SJCRH30 (cell line): Measurements from ENCODE around the gene TMEM11. TPM values are rescaled to one million over a fixed set of nuclear protein-coding genes. Genes with fewer than 3 reads are reported as not detected.

Source experiments
- DNase-seq, 2 experiments: peaks; one replicate each; pipeline ENCODE4 v3.0.0-alpha.2; 2015 to 2020
- H3K27ac ChIP-seq: fragments of 250-450 bp; sonication (Bioruptor Pico); 2 replicates; pipeline ENCODE4 v1.5.1; 2020; ENCODE audit warnings: mild to moderate bottlenecking, moderate library complexity
- H3K27me3 ChIP-seq: fragments of 250-450 bp; sonication (Bioruptor Pico); 2 replicates; pipeline ENCODE4 v1.5.1; 2020; ENCODE audit warnings: mild to moderate bottlenecking, moderate library complexity
- H3K36me3 ChIP-seq: fragments of 250-450 bp; sonication (Bioruptor Pico); 2 replicates; pipeline ENCODE4 v1.5.1; 2020; ENCODE audit warnings: mild to moderate bottlenecking, moderate library complexity
- H3K4me1 ChIP-seq: fragments of 250-450 bp; sonication (Bioruptor Pico); 2 replicates; pipeline ENCODE4 v1.5.1; 2020; ENCODE audit warnings: mild to moderate bottlenecking, moderate library complexity
- H3K4me3 ChIP-seq: fragments of 250-450 bp; sonication (Bioruptor Pico); 2 replicates; pipeline ENCODE4 v1.5.1; 2020; ENCODE audit warnings: mild to moderate bottlenecking, moderate library complexity
- H3K9me3 ChIP-seq: fragments of 250-450 bp; sonication (Bioruptor Pico); replicated peaks from 2 replicates; pipeline ENCODE4 v1.5.1; 2020; ENCODE audit warnings: mild to moderate bottlenecking, moderate library complexity
- total RNA-seq: library from RNA; depleted of rRNA; stranded (reverse); fragments of >200 nt; shearing (Covaris generic); gene quantifications from 2 replicates; pipeline ENCODE4 v1.2.3, GENCODE V29; 2014

Gene TMEM11
- total RNA-seq, 1 experiment from 2014 or later: 86.1 TPM

DNA sequence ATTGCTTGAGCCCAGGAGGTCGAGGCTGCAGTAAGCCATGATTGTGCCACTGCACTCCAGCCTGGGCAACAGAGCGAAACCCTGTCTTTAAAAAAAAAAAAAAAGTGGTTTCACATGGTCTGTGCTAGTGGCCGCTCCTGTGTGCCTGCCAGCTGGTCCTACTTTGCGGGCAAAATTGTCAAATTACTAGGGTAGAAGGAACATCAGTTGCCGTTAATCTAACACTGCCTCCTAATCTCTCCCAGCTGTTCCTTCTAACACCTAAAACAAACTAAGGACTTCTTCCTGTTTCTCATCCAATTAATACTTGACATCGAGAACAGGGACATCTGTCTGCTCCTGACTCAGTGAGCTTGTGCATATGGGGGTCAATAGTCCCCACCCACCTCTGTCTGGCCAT is 23.9 kb downstream of the TMEM11 start:
- H3K4me3 ChIP-seq: no peak overlapping the region
- peak; percentile 58 to 79 for DNase-seq
- no peaks in the 10 kb centered on the region for H3K9me3 ChIP-seq
- H3K4me1 ChIP-seq: peaks cover 45% of the 10 kb centered on the region
- H3K36me3 ChIP-seq: peaks cover 3% of the 10 kb centered on the region; the same call in 1 of the 2 replicates
- H3K27me3 ChIP-seq: no peaks in the 10 kb centered on the region
- H3K27ac ChIP-seq: no peak overlapping the region

DNA sequence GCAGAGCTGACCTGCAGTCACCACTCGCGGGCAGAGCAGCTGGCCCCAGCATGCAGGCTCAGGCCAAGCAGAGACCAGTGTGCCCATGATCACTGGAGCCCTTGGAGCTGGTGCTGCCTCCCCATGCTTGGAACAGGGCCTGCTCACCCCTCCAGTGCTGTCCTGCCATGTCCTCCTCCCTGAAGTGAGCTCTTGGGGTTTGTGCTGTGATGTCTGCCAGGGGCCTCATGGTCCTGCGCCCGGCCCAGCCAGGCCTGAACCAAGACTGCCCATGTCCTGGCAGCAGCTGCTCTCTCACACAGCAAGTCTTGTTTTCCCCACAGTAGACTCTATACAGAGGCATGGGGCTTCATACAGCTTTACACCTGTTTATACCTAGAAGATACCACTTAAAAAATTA is 24.6 kb downstream of the TMEM11 start:
- H3K27ac ChIP-seq: no peak overlapping the region
- H3K4me3 ChIP-seq: no peak overlapping the region
- peaks cover 3% of the 10 kb centered on the region; the same call in 1 of the 2 replicates for H3K36me3 ChIP-seq
- no peaks in the 10 kb centered on the region for H3K9me3 ChIP-seq
- no peak for DNase-seq
- peaks cover 40% of the 10 kb centered on the region for H3K4me1 ChIP-seq
- H3K27me3 ChIP-seq: no peaks in the 10 kb centered on the region

DNA sequence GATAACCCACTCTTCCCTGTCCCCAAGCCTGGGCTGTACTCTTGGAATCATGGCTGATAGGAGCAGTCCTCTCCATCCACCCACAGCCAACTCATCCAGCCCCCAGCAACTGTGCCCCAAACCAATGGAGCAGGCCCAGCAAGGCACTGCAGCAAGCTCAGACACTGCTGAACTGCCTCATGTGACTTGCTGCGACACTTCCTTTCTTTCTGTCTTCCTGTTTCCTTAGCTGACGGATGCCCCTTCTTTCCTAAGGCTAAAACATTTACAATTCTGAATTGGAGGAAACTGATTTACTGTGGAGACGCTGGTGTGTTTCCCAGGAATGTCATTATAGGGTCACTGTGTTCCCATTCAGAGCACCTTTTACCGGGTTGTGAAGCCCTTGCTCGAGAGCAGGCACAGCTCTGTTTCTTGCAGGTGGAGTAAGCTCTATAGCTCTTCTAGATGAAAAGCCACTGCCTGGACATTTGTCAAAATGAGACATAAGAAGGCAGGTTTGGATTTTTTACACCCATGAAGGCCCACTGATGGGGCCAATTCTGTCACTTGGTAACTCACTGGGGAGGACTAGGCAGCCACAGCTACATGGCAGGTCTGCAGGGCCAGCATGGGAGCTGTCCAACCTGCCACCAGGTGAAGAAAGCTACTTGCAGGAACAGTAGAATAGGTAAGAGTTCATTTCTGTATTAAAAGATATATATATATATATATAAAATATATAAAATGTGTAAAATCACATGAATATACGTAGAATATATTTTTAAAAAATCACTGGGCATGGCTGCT is 27.4 kb downstream of the TMEM11 start:
- peaks cover 3% of the 10 kb centered on the region; the same call in 1 of the 2 replicates for H3K36me3 ChIP-seq
- no peaks in the 10 kb centered on the region for H3K27me3 ChIP-seq
- no peak overlapping the region for H3K27ac ChIP-seq
- H3K9me3 ChIP-seq: no peaks in the 10 kb centered on the region; the same call in 1 of the 2 replicates
- no peak for DNase-seq
- no peak overlapping the region for H3K4me3 ChIP-seq
- peaks cover 16% of the 10 kb centered on the region for H3K4me1 ChIP-seq

DNA sequence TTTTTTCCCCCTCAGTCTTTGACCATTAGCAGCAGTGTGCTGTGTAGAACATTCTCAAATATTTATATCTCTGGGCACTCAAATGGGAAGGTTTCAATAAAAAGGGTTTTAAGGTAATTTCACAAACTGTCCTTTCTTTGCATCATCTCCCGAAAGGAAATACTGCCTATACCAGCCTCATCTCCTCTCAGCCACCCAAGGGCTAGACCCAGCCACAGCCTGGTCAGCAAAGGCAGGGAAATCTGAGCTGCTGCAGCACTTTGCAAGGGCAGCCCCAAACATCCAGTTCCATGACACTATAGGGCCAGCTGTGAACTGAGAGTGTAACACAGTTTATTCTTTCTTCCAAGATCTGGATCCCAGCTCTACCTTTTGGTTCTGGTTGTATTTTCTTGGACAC is 28.9 kb downstream of the TMEM11 start:
- H3K9me3 ChIP-seq: no peaks in the 10 kb centered on the region; the same call in 1 of the 2 replicates
- peaks cover 4% of the 10 kb centered on the region for H3K4me1 ChIP-seq
- no peak overlapping the region for H3K4me3 ChIP-seq
- DNase-seq: no peak
- no peaks in the 10 kb centered on the region for H3K27me3 ChIP-seq
- H3K36me3 ChIP-seq: peaks cover 3% of the 10 kb centered on the region; the same call in 1 of the 2 replicates
- no peak overlapping the region for H3K27ac ChIP-seq

DNA sequence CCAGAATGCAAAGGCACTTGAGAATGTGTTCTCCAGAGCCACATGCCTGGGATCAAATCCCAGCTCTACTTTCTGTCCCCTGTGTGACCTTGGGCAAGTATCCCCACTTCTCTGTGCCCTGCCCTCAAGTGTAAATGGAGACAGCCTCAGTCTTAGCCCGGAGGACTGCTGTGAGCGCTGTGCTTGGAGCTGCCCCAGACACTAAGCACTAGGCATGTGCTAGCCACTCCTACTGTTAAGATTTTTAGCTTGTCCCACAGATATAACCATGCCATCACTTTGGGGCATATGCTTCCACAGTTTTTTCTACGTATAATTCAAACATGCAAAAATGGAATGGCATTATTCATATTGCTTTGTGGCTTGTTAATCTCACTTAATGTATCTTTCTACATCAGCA is 29.4 kb downstream of the TMEM11 start:
- Histone ChIP-seq H3K27me3 (no peaks in the 10 kb centered on the region), H3K27ac (no peak overlapping the region), H3K36me3 (peaks cover 3% of the 10 kb centered on the region; the same call in 1 of the 2 replicates), H3K4me3 (no peak overlapping the region), H3K4me1 (peaks cover 4% of the 10 kb centered on the region; the same call in 1 of the 2 replicates), H3K9me3 (no peaks in the 10 kb centered on the region; the same call in 1 of the 2 replicates)
- DNase-seq: no peak

DNA sequence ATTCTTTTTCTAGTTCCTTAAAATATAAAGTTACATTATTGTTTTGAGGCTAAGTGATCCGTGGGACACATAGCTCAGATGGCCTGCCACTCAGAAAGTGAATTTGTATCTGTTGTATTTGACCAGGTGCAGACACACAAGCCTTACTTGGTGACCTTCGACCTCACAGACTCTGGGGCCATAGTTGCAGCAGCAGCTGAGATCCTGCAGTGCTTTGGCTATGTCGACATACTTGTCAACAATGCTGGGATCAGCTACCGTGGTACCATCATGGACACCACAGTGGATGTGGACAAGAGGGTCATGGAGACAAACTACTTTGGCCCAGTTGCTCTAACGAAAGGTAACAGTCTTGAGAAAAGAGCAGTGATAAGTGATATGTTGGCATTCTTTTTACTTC is 30.5 kb downstream of the TMEM11 start:
- H3K27ac ChIP-seq: no peak overlapping the region
- DNase-seq: peak in 1 of 2 experiments; percentile 45
- H3K9me3 ChIP-seq: no peaks in the 10 kb centered on the region; the same call in 1 of the 2 replicates
- H3K36me3 ChIP-seq: peaks cover 3% of the 10 kb centered on the region; the same call in 1 of the 2 replicates
- no peak overlapping the region for H3K4me3 ChIP-seq
- no peaks in the 10 kb centered on the region for H3K27me3 ChIP-seq
- H3K4me1 ChIP-seq: peaks cover 4% of the 10 kb centered on the region; the same call in 1 of the 2 replicates

DNA sequence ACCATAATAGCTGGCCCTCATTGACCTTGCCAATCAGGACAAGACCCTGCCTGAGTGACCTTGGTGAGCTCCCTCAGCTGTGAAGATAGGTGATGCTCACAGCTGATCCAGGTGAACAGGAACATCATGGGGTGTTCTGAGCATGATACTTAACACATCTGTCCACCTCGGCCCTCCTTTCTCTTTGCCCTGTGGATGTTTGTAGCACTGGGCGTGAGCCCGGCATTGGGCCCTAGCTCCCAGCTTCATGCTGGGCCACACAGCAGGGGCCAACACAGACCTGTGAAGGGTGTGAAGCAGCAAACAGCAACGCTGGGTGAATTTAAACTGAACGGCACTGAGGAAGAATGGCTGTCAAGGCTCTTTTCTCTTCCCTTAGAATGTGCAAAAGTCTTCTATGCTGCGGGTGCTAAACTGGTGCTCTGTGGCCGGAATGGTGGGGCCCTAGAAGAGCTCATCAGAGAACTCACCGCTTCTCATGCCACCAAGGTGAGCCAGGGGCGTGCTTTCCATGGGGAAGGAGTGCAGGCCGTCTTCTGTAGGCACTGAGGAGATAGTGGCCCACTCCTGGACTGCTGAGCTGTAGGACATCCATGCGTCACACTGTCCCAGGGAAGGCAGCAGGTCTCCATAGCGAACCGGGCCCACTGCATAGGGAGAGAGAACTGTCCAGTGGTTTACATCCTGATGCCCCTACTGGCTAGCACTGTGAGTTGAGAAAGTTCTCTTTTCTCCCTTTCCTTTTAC is 35.9 kb downstream of the TMEM11 start:
- H3K4me3 ChIP-seq: no peak overlapping the region
- H3K36me3 ChIP-seq: no peaks in the 10 kb centered on the region
- DNase-seq: no peak
- H3K27ac ChIP-seq: no peak overlapping the region
- no peaks in the 10 kb centered on the region for H3K27me3 ChIP-seq
- no peaks in the 10 kb centered on the region; the same call in 1 of the 2 replicates for H3K9me3 ChIP-seq
- H3K4me1 ChIP-seq: no peaks in the 10 kb centered on the region

DNA sequence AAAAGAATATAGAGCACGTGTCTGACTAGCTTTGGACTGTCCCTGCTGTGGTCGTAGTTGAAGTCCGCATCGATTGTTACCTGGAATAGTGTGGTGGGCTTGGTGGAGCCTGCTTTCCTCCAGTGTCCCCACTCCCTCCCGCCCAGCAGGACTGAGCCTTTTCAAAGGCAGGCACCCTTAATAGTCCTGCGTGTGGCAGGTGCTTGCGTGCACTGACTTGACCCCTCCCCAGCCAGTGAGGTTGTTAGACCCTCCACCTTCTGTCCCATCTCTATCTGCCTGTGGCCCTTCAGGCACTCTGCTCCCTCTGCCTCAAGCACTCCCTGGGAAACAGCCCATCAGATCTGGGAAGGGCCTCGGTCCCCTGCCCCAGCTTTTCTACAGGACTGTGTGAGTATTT is 36.6 kb downstream of the TMEM11 start:
- Histone ChIP-seq H3K27me3 (no peaks in the 10 kb centered on the region), H3K9me3 (no peaks in the 10 kb centered on the region; the same call in 1 of the 2 replicates)

DNA sequence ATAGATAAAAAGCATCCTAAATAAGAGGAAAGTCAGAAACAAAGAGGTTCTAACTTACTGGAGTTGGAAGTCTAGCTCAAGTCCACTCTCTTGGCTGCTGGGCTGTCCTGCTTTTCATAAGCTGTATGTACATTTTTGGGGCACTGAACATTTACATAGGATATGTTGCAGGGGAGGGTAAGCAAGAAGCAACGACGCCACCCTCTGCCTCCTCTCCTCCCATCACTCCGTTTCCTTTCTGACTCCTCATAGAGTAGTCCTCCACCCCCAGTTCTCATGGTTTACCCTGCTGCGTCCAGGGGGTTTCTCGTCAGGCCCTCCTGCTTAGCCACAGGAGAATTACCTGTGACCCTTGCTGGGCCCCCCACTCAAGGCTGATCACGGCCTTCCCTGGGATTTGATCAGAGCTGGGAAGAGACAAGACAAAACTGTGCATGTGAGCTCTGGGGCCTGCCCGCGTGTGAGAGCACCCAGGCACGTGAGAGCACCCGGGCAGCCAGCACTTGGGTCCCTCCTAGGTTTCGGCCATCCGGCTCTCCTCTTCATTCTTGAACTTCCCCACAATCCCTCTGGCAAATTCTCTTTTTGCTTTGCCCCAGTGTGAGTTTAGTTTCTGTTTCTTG is 37.1 kb downstream of the TMEM11 start:
- H3K4me1 ChIP-seq: no peaks in the 10 kb centered on the region
- H3K4me3 ChIP-seq: no peak overlapping the region
- no peaks in the 10 kb centered on the region for H3K36me3 ChIP-seq
- no peak for DNase-seq
- no peaks in the 10 kb centered on the region; the same call in 1 of the 2 replicates for H3K9me3 ChIP-seq
- H3K27me3 ChIP-seq: no peaks in the 10 kb centered on the region
- H3K27ac ChIP-seq: no peak overlapping the region

More for the DNA sequence above, 36.6 kb downstream of the TMEM11 start:
- DNase-seq: no peak
- Histone ChIP-seq H3K4me1 (no peaks in the 10 kb centered on the region), H3K27ac (no peak overlapping the region), H3K4me3 (no peak overlapping the region), H3K36me3 (no peaks in the 10 kb centered on the region)

DNA sequence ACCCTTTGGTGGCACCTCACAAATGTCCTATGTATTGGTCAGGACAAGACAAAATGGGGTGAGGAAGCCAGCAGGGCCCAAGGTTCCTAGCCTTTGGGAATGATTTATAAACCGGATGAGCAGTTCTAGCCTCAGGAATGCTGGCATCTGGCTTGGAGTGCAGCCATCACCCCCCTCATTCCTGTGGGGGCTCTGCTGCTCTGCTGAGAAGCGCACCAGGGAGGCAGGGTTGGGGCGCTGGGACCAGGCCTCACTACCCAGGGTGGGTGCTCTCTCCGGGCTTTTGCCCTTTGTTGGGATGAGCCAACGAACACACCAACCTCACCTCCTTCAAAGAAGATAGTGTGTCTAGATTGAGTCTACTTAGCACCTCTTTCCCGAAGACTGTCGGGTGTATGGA is 39.2 kb downstream of the TMEM11 start:
- Histone ChIP-seq H3K27me3 (no peaks in the 10 kb centered on the region), H3K4me1 (no peaks in the 10 kb centered on the region), H3K4me3 (no peak overlapping the region), H3K9me3 (no peaks in the 10 kb centered on the region), H3K36me3 (no peaks in the 10 kb centered on the region), H3K27ac (no peak overlapping the region)
- no peak for DNase-seq

DNA sequence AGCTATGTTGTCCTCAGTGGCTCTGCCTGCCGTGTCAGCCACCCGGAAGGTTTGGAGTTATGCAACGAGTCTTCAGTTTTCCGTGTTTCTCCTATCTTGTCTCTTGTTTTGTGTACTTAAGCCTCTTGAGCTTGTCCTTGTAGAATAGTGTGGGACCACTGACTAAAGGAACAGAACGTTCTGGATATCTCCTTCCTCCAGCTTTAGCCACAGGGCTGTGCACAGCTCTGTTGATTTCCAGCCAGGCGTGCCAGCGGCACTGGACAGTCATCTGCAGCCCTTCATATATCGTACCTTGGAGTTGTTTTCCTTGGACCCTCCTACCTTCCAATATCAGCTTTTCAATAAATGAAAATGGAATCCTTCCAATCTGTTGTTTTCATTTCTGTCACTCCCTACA is 39.8 kb downstream of the TMEM11 start:
- Histone ChIP-seq H3K27ac (no peak overlapping the region), H3K27me3 (no peaks in the 10 kb centered on the region), H3K4me1 (no peaks in the 10 kb centered on the region), H3K9me3 (no peaks in the 10 kb centered on the region), H3K4me3 (no peak overlapping the region), H3K36me3 (no peaks in the 10 kb centered on the region)
- DNase-seq: no peak

DNA sequence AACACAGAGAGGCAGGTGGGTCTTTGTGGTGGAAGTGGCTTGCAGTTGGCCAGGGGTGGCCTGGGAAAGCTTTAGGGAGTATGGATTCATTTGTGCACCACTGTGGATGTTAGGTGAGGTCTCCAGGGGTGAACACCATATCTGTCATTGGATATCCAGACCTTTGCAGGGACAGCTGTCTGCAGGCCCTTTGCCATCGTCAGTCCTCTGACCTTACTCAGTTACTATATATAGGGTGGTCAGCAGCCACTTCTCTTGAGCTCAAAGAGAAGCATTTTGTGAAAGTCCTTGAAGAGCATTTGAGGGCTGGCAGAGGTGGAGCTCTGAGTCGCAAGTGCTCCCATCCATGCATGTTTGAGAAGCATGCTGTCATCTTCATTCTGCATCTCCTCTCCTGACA is 40.4 kb downstream of the TMEM11 start:
- no peaks in the 10 kb centered on the region for H3K36me3 ChIP-seq
- DNase-seq: no peak
- H3K9me3 ChIP-seq: no peaks in the 10 kb centered on the region
- H3K27me3 ChIP-seq: no peaks in the 10 kb centered on the region
- H3K4me1 ChIP-seq: no peaks in the 10 kb centered on the region
- no peak overlapping the region for H3K4me3 ChIP-seq
- no peak overlapping the region for H3K27ac ChIP-seq

DNA sequence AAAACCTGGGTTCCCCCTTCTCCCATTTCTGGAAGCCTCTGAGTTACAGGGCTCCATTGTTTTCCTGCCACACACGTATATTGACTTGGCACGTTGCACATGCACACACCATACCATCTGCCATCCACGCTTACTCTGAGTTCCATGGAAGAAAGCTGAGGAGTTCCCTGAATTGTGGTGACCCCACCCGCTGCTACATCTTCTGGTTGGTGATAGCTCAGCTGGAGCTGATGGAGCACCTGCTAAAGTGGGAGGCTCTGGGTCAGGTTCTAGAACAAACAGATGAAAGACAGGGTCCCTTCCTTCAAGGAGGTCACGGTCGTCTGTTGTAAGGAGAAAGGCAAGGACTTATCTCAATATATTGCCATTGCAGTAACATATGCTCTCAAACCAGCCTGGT is 41.1 kb downstream of the TMEM11 start:
- no peaks in the 10 kb centered on the region for H3K4me1 ChIP-seq
- no peak overlapping the region for H3K27ac ChIP-seq
- H3K36me3 ChIP-seq: no peaks in the 10 kb centered on the region
- H3K9me3 ChIP-seq: no peaks in the 10 kb centered on the region
- no peak overlapping the region for H3K4me3 ChIP-seq
- no peaks in the 10 kb centered on the region for H3K27me3 ChIP-seq
- DNase-seq: no peak

DNA sequence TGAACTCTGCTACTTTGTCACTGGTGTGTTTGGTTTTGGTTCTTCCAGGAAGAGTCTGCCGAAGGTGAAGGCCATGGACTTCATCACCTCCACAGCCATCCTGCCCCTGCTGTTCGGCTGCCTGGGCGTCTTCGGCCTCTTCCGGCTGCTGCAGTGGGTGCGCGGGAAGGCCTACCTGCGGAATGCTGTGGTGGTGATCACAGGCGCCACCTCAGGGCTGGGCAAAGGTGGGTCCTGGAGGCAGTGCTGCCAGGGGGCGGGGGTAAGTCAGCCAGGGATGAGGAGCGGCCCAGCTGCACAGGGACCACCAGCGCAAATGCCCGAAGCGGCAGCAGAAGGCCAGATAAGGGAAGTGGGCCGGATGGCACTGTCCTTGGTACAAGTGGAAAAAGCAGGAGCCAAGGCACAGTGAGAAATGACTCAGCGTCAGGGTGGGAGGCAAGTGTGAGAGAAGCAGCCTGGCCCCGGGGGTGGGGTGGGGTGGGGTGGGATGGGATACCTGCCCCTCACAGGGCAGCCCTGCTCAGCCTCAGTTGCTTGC is 41.9 kb downstream of the TMEM11 start:
- Histone ChIP-seq H3K4me1 (no peaks in the 10 kb centered on the region), H3K4me3 (no peak overlapping the region), H3K27ac (no peak overlapping the region), H3K9me3 (no peaks in the 10 kb centered on the region), H3K36me3 (no peaks in the 10 kb centered on the region), H3K27me3 (no peaks in the 10 kb centered on the region)
- no peak for DNase-seq
